ENCODE measurements around the gene FGF21. TPM values are rescaled to one million over a fixed set of nuclear protein-coding genes. Genes with fewer than 3 reads are reported as not detected.

Gene FGF21
- total RNA-seq, 4 donors from 2014 or later, result not detected

DNA sequence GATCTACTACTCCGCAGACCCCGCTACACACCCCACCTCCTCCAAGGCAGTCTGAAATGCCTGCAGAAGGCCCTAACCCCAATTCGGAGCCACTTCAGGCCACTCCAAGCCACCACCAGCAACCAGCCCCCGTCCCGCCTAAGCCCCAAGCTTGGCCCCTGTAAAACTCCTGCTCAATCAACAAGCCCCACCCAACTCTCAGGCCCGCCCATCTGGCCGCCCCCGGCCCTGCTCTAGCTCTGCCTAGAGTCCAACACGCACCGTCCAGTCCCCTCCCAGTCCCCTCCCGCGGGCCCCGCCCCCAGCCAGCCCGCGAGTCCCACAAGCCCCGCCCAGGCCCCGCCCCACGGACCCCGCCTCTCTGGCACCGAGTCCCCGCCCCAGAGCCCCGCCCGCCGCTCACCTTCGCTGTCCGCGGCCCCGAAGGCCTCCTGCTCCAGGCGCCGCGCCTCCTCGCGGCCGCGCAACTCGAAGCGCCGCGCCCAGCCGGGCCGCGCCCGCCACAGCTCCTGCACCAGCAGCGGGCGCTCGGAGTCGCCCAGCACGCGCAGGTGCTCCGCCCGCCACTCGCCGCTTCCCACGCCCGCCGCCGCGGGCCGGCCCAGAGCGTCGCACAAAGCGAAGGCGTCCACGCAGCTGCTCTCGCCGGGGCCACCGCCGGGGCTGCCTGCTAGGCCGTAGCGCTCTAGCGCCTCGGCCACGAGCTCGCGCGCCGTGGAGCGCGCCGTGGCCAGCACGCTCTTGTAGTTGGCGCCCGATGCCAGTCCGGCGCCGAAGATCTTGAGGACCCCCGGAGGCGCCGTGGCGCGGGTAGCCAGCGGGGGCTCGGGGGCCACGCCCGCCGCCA, 16.5 kb upstream of the FGF21 start:
- intact Hi-C loops (cut with DNase I), result no loop called here
- Histone ChIP-seq H3K27ac (peak overlapping the region; percentile 78 to 87 (median 82)), H3K4me3 (peak overlapping the region; percentile 45 to 78 (median 58))

DNA sequence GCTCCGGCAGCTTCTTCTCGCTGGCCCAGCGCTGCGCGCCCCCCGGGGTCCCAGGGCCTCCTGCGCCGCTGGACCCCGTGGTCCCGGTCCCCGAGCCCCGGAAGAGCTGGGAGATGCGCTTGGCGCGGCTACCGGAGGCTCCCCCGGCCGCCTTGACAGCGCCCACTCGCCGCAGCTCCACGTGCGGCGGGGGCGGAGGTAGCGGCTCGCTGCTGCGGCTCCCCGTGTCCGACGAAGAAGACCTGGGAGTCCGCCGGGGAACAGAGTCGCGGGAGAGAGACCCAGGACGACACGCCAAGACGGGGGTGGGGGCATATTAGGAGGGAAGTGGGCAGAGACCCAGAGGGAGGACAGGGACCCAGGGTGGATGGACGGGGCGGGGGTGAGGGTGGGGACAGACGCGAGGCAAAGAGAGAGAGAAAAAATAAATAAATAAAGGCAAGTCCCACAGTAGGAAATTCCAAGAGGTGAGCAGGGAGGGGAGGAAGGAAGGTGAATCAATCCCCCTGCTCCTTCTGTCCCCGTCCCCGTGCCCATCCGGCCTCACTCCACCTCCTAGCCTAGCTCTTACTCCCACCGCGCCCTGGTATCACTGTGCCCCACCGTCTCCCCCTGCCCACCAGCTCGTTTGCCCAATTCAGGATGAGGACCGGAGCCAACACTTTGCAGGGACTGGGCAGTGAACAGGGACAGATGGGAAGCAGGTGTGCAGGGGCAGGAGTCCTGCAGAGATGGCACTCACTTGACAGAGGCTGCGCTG, 15.7 kb upstream of the FGF21 start:
- intact Hi-C loops (cut with DNase I), result no loop called here
- TF ChIP-seq, protein P1, sequence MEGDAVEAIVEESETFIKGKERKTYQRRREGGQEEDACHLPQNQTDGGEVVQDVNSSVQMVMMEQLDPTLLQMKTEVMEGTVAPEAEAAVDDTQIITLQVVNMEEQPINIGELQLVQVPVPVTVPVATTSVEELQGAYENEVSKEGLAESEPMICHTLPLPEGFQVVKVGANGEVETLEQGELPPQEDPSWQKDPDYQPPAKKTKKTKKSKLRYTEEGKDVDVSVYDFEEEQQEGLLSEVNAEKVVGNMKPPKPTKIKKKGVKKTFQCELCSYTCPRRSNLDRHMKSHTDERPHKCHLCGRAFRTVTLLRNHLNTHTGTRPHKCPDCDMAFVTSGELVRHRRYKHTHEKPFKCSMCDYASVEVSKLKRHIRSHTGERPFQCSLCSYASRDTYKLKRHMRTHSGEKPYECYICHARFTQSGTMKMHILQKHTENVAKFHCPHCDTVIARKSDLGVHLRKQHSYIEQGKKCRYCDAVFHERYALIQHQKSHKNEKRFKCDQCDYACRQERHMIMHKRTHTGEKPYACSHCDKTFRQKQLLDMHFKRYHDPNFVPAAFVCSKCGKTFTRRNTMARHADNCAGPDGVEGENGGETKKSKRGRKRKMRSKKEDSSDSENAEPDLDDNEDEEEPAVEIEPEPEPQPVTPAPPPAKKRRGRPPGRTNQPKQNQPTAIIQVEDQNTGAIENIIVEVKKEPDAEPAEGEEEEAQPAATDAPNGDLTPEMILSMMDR (IDR thresholded peaks at IDR 0.05), result no peak
- TF ChIP-seq POLR2A (IDR thresholded peaks at IDR 0.05), result no peak
- WGBS, 2 donors, result 26 to 45% methylated on average over 10 to 14 of the region's 51 CpGs
- Histone ChIP-seq H3K27ac (peak overlapping the region; percentile 78 to 87 (median 82)), H3K27me3 (no peaks in the 10 kb centered on the region), H3K36me3 (no peaks in the 10 kb centered on the region), H3K9me3 (no peaks in the 10 kb centered on the region), H3K4me1 (peaks cover 22 to 58% (median 31%) of the 10 kb centered on the region in 3 donors), H3K4me3 (peak overlapping the region; percentile 45 to 78 (median 58))
- no peak for DNase-seq

More for the DNA sequence above, 16.5 kb upstream of the FGF21 start:
- Histone ChIP-seq H3K27me3 (no peaks in the 10 kb centered on the region), H3K4me1 (peaks cover 22 to 59% (median 31%) of the 10 kb centered on the region in 3 donors), H3K36me3 (no peaks in the 10 kb centered on the region), H3K9me3 (no peaks in the 10 kb centered on the region)
- 8 to 18% methylated on average over 4 to 6 of the region's 96 CpGs for WGBS, 2 donors
- DNase-seq, result no peak
- TF ChIP-seq, protein P1 (IDR thresholded peaks at IDR 0.05), result peak in 5 of 6 experiments; percentile 12 to 76 (median 66)
- TF ChIP-seq POLR2A (IDR thresholded peaks at IDR 0.05), result peak in 2 of 4 donors; percentile 51 to 61

DNA sequence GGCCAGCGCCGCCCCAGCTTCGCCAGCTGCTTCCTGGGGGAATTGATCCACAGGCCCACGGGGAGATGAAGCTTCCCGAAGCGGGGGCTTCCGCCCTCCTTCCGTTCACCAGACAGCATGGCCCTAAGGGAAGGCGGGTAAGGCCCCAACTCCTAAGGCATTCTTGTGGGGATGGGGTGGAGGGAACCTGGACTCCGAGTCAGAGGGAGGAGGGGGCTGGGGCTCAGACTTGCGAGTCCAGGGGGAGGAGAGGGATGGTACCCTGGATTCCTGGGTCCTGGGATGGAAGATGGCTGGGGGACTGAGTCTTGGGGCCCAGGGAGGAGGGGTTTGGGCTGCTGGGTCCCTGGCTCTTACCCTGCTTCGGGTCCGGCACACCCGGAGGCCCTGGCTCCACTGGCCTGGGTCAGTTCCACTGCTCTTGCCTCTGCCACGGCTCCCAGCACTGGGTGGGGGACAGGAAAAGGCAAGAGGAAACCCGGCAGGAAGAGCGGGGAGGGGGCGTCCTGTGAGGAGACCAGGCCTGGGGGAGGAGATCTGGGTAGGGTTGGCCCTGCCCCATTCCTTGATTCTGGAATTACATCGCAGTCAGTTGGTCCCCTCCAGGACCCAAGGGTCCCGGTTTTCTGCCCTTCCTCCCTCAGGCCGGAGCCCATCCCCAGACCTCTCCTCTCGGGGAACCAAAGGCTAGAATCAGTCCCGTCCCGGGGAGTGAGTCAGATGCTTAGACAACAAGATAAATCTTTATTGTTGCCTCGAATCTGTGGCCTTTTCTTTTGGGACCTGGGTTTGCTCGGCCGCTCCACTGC, 15.0 kb upstream of the FGF21 start, which contains the start of gene RASIP1:
Gene RASIP1, minus strand, starts transcription at position 447 of the 809 bp plus-strand sequence. Its CDS starts 328 bp downstream, at position 119.
- Histone ChIP-seq H3K27me3 (peaks cover 0 to under 1% (median 0%) of the 10 kb centered on the region in 4 donors), H3K9me3 (no peaks in the 10 kb centered on the region), H3K4me3 (peak within 1 kb of the TSS; percentile 45 to 78 (median 58)), H3K4me1 (peaks cover 22 to 50% (median 31%) of the 10 kb centered on the region in 3 donors), H3K36me3 (no peaks in the 10 kb centered on the region), H3K27ac (peak within 1 kb of the TSS; percentile 78 to 87 (median 82))
- TF ChIP-seq, protein P1 (IDR thresholded peaks at IDR 0.05), result no peak
- TF ChIP-seq POLR2A (IDR thresholded peaks at IDR 0.05), result peak in 2 of 4 donors; percentile 33 to 50
- WGBS, 2 donors, result 58 to 68% methylated on average over 11 of the region's 27 CpGs
- no peak for DNase-seq
- intact Hi-C loops (cut with DNase I), result no loop called here

DNA sequence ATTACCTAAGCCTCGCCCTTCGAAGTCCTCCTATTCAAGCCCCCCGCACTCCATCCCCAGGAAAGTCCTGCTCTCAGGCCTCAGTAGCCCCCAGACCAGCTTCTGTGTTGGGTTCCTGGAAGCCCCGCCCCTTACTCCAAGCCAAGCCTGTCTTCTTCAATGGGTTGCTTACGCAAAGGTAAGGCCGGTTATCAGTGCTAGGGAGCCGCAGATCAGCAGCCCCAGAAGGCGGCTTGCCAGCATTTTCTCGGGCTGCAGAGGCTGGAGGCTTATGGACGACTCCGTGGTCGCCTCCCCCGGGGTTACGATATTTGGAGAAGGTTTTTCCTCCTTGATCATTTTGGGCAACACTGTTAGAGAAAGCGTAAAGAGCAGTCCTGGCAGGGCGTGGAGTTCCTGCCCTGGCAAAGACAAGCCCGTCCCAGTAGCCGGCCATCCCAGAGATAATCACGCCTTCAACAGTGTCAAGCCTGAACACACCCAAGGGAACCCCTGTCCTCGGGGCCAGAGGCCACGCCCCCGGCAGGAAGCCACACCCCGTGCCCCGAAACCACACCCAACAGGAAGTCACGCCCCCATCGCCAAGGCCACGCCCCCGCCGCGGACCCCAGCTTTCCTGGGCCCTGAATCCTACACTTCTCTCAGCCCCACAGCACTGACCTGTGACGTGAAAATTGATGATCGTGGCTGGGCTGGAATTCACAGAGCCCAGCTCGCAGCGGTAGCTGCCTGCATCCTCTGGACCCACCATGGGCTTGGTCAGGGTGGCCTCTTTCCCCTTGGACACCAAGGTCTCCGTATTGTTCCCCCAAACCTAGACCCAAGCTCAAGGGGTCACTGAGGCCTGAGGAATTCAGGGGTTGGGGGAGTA, 14.0 kb upstream of the FGF21 start:
- Histone ChIP-seq H3K4me1 (peaks cover 22 to 51% (median 31%) of the 10 kb centered on the region in 3 donors), H3K9me3 (no peaks in the 10 kb centered on the region), H3K27ac (peak overlapping the region; percentile 78 to 87 (median 82)), H3K27me3 (peaks cover 0 to 9% (median 0%) of the 10 kb centered on the region in 4 donors), H3K4me3 (peak overlapping the region in 3 of 4 donors; percentile 45 to 78 (median 69)), H3K36me3 (peaks cover 0 to under 1% (median 0%) of the 10 kb centered on the region in 3 donors)
- DNase-seq, result no peak
- 20 to 22% methylated on average over 15 to 17 of the region's 35 CpGs for WGBS, 2 donors
- TF ChIP-seq, protein P1 (IDR thresholded peaks at IDR 0.05), result no peak
- TF ChIP-seq POLR2A (IDR thresholded peaks at IDR 0.05), result peak in 1 of 4 donors; percentile 52
- intact Hi-C loops (cut with DNase I), result no loop called here

Measured in esophagus squamous epithelium (tissue), 5 donors.